CD4-positive, CD25-positive, alpha-beta regulatory T cell (primary cell): ENCODE results near the gene EPN2. TPM values are rescaled to one million over a fixed set of nuclear protein-coding genes. Genes with fewer than 3 reads are reported as not detected.
"Not testable (repeated sequence)": the region's sequence is repeated elsewhere in the genome, so short reads cannot be mapped to it uniquely, and the experiment has no call there.

Experiments used
- ATAC-seq, 2 donors: fragments of 150-1000 bp; cut with Tn5 transposase; one replicate each; pipeline ENCODE4 v1.10.0; 2021; ENCODE audit warnings: low read depth in 2 of 2, moderate number of reproducible peaks in 2 of 2, moderate library complexity in 1 of 2
- DNase-seq, 3 donors: peaks; one replicate each; pipeline versions ENCODE4 v3.0.0 to v3.0.0-alpha.2; 2012 to 2022; ENCODE audit warnings: mixed read lengths in 1 of 3
- H3K27ac ChIP-seq: one replicate; pipeline ENCODE4 v1.7.0; 2013; ENCODE audit warnings: mild to moderate bottlenecking, low read length; ENCODE audit not compliant: insufficient read depth, poor library complexity, severe bottlenecking
- H3K27me3 ChIP-seq: one replicate; pipeline ENCODE4 v1.7.0; 2013; ENCODE audit warnings: low read length; ENCODE audit not compliant: control insufficient read depth, insufficient read depth
- H3K36me3 ChIP-seq: one replicate; pipeline ENCODE4 v1.7.0; 2013; ENCODE audit warnings: mild to moderate bottlenecking, low read length, moderate library complexity; ENCODE audit not compliant: control insufficient read depth, insufficient read depth
- H3K4me1 ChIP-seq: 2 replicates; pipeline ENCODE4 v1.7.0; 2013; ENCODE audit warnings: mild to moderate bottlenecking, low read length; ENCODE audit not compliant: insufficient read depth, control insufficient read depth, poor library complexity, severe bottlenecking
- H3K4me3 ChIP-seq: one replicate; pipeline ENCODE4 v1.7.0; 2013; ENCODE audit warnings: low read depth, mild to moderate bottlenecking, low read length, moderate library complexity
- H3K9me3 ChIP-seq, 2 experiments: 1 replicate in 1 of 2; 2 replicates in 1 of 2; pipeline ENCODE4 v1.7.0; 2013; ENCODE audit warnings: low read length in 2 of 2, mild to moderate bottlenecking in 1 of 2, moderate library complexity in 1 of 2; ENCODE audit not compliant: control insufficient read depth in 2 of 2
- H3K27ac Mint-ChIP-seq, 3 donors: one replicate each; pipeline ENCODE4 v1.8.0; 2020 to 2022; ENCODE audit warnings: mild to moderate bottlenecking in 3 of 3, mixed read lengths in 3 of 3, moderate library complexity in 2 of 3
- H3K27me3 Mint-ChIP-seq: one replicate; pipeline ENCODE4 v1.8.0; 2022; ENCODE audit warnings: mild to moderate bottlenecking, mixed read lengths
- H3K36me3 Mint-ChIP-seq: one replicate; pipeline ENCODE4 v1.8.0; 2020; ENCODE audit warnings: mixed read lengths
- H3K4me1 Mint-ChIP-seq, 4 donors: one replicate each; pipeline ENCODE4 v1.8.0; 2020 to 2022; ENCODE audit warnings: mixed read lengths in 4 of 4, mild to moderate bottlenecking in 1 of 4
- H3K4me3 Mint-ChIP-seq, 4 donors: one replicate each; pipeline ENCODE4 v1.8.0; 2020 to 2022; ENCODE audit warnings: mild to moderate bottlenecking in 4 of 4, mixed read lengths in 4 of 4, moderate library complexity in 3 of 4
- H3K9me3 Mint-ChIP-seq, 7 donors: one replicate each; pipeline ENCODE4 v1.8.0; 2020 to 2022; ENCODE audit warnings: mixed read lengths in 7 of 7, mild to moderate bottlenecking in 3 of 7, moderate library complexity in 2 of 7
- polyA plus RNA-seq, 4 donors: library from polyadenylated mRNA; unstranded; fragments of 300-500 nt; fragmentation: Illumina TruSeq; gene quantifications; one replicate each; pipeline ENCODE4 v1.2.3, GENCODE V29; 2021
- total RNA-seq: library from RNA; stranded (reverse); gene quantifications from one replicate; pipeline ENCODE4 v1.2.3, GENCODE V29; 2022

The EPN2 gene
- total and polyA plus RNA-seq, 5 donors from 2014 or later = 7.1 to 14.9 (median 8.1) TPM

DNA sequence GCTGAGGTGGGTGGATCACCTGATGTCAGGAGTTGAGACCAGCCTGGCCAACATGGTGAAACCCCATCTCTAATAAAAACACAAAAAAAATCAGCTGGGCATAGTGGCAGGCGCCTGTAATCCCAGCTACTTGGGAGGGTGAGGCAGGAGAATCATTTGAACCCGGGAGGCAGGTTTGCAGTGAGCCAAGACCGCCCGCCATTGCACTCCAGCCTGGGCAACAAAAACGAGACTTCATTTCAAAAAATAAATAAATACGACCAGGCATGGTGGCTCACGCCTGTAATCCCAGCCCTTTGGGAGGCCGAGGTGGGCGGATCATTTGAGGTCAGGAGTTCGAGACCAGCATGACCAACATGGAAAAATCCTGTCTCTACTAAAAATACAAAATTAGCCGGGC, 116.2 kb downstream of the EPN2 start:
- H3K27ac Mint-ChIP-seq, H3K36me3 Mint-ChIP-seq, H3K4me1 Mint-ChIP-seq, H3K9me3 Mint-ChIP-seq, DNase-seq, H3K27ac ChIP-seq, ATAC-seq, H3K27me3 ChIP-seq, H3K4me3 Mint-ChIP-seq, H3K9me3 ChIP-seq, H3K36me3 ChIP-seq, H3K4me3 ChIP-seq, H3K4me1 ChIP-seq: not testable (repeated sequence)
- peaks cover 13% of the 10 kb centered on the region for H3K27me3 Mint-ChIP-seq

- H3K27me3 Mint-ChIP-seq = peaks cover 26% of the 10 kb centered on the region
- no peaks in the 10 kb centered on the region for H3K4me1 Mint-ChIP-seq
- Histone ChIP-seq H3K9me3 (no peaks in the 10 kb centered on the region), H3K36me3 (no peaks in the 10 kb centered on the region), H3K27me3 (no peaks in the 10 kb centered on the region), H3K4me1 (no peaks in the 10 kb centered on the region), H3K27ac (no peak overlapping the region), H3K4me3 (no peak overlapping the region)
- ATAC-seq (no peak), DNase-seq (no peak)
- no peaks in the 10 kb centered on the region for H3K36me3 Mint-ChIP-seq
- no peaks in the 10 kb centered on the region for H3K9me3 Mint-ChIP-seq
- no peak overlapping the region for H3K27ac Mint-ChIP-seq
- H3K4me3 Mint-ChIP-seq = no peak overlapping the region
These were observed 117.6 kb downstream of the EPN2 start for GRCh38 chr17:19354748-19355147.

GRCh38 chr17:19357351-19357750, 120.2 kb downstream of the EPN2 start:
- no peak overlapping the region for H3K4me3 ChIP-seq
- H3K9me3 ChIP-seq = no peaks in the 10 kb centered on the region
- Mint-ChIP-seq H3K36me3 (no peaks in the 10 kb centered on the region), H3K4me1 (peaks cover 0 to 9% (median 2%) of the 10 kb centered on the region in 4 donors), H3K27ac (no peak overlapping the region), H3K27me3 (peaks cover 24% of the 10 kb centered on the region), H3K9me3 (no peaks in the 10 kb centered on the region), H3K4me3 (peak overlapping the region in 1 of 4 donors; percentile 14)
- ATAC-seq (no peak), DNase-seq (no peak)
- H3K4me1 ChIP-seq = peaks cover 6% of the 10 kb centered on the region
- no peaks in the 10 kb centered on the region for H3K27me3 ChIP-seq
- no peak overlapping the region for H3K27ac ChIP-seq
- no peaks in the 10 kb centered on the region for H3K36me3 ChIP-seq

DNA sequence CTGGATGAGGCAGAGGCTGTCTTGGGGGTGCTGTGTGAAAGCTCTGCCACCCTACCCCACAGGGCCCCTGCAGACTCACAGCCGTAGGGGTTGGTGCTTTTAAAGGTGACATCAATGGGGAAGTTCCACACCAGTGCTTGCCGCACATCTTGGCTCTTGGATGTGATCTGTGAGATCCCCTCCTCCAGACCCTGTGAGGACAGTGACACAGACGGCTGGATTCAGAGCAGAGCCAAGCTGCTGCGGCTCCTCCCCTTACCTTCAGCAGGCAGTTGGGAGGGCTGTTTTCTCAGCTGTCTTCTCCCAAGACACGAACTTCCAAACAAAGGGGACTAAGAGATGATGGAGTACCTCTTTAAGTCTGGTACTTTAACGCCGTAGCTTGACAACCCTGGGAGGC, 120.6 kb downstream of the EPN2 start:
- H3K4me3 Mint-ChIP-seq = no peak overlapping the region
- no peak overlapping the region for H3K27ac ChIP-seq
- H3K9me3 Mint-ChIP-seq = no peaks in the 10 kb centered on the region
- H3K4me3 ChIP-seq = no peak overlapping the region
- H3K9me3 ChIP-seq = no peaks in the 10 kb centered on the region
- no peaks in the 10 kb centered on the region for H3K27me3 ChIP-seq
- H3K4me1 Mint-ChIP-seq = peaks cover 0 to 9% (median 2%) of the 10 kb centered on the region in 4 donors
- no peaks in the 10 kb centered on the region for H3K36me3 Mint-ChIP-seq
- no peak overlapping the region for H3K27ac Mint-ChIP-seq
- H3K4me1 ChIP-seq = peaks cover 7% of the 10 kb centered on the region
- no peak for ATAC-seq
- peaks cover 28% of the 10 kb centered on the region for H3K27me3 Mint-ChIP-seq
- no peak for DNase-seq
- H3K36me3 ChIP-seq = no peaks in the 10 kb centered on the region

- H3K4me1 ChIP-seq = peaks cover 11% of the 10 kb centered on the region
- H3K36me3 ChIP-seq = no peaks in the 10 kb centered on the region
- H3K4me1 Mint-ChIP-seq = peaks cover 0 to 11% (median 2%) of the 10 kb centered on the region in 4 donors
- no peak overlapping the region for H3K4me3 ChIP-seq
- peaks cover 33% of the 10 kb centered on the region for H3K27me3 Mint-ChIP-seq
- H3K36me3 Mint-ChIP-seq = no peaks in the 10 kb centered on the region
- H3K27me3 ChIP-seq = no peaks in the 10 kb centered on the region
- peak overlapping the region in 2 of 3 donors; percentile 70 to 77 for H3K27ac Mint-ChIP-seq
- no peaks in the 10 kb centered on the region for H3K9me3 Mint-ChIP-seq
- DNase-seq (no peak), ATAC-seq (no peak)
- no peaks in the 10 kb centered on the region for H3K9me3 ChIP-seq
- H3K27ac ChIP-seq = no peak overlapping the region
- no peak overlapping the region for H3K4me3 Mint-ChIP-seq
These were observed 122.0 kb downstream of the EPN2 start for GRCh38 chr17:19359151-19359550.

GRCh38 chr17:19359856-19360255, 122.7 kb downstream of the EPN2 start:
- Mint-ChIP-seq H3K27ac (no peak overlapping the region), H3K36me3 (no peaks in the 10 kb centered on the region), H3K27me3 (peaks cover 29% of the 10 kb centered on the region), H3K9me3 (no peaks in the 10 kb centered on the region), H3K4me1 (peaks cover 0 to 11% (median 2%) of the 10 kb centered on the region in 4 donors), H3K4me3 (peak overlapping the region in 1 of 4 donors; percentile 84)
- Histone ChIP-seq H3K4me3 (no peak overlapping the region), H3K4me1 (peaks cover 11% of the 10 kb centered on the region), H3K9me3 (no peaks in the 10 kb centered on the region), H3K27me3 (no peaks in the 10 kb centered on the region), H3K27ac (no peak overlapping the region), H3K36me3 (no peaks in the 10 kb centered on the region)
- ATAC-seq = no peak
- no peak for DNase-seq

- ATAC-seq = no peak
- Mint-ChIP-seq H3K4me1 (peaks cover 0 to 11% (median 2%) of the 10 kb centered on the region in 4 donors), H3K36me3 (no peaks in the 10 kb centered on the region), H3K27ac (no peak overlapping the region), H3K27me3 (peaks cover 27% of the 10 kb centered on the region), H3K9me3 (no peaks in the 10 kb centered on the region), H3K4me3 (peak overlapping the region in 1 of 4 donors; percentile 76)
- Histone ChIP-seq H3K27ac (no peak overlapping the region), H3K9me3 (no peaks in the 10 kb centered on the region), H3K4me3 (no peak overlapping the region), H3K27me3 (no peaks in the 10 kb centered on the region), H3K4me1 (peaks cover 11% of the 10 kb centered on the region), H3K36me3 (no peaks in the 10 kb centered on the region)
- no peak for DNase-seq
These were observed 123.6 kb downstream of the EPN2 start for GRCh38 chr17:19360772-19361171.

DNA sequence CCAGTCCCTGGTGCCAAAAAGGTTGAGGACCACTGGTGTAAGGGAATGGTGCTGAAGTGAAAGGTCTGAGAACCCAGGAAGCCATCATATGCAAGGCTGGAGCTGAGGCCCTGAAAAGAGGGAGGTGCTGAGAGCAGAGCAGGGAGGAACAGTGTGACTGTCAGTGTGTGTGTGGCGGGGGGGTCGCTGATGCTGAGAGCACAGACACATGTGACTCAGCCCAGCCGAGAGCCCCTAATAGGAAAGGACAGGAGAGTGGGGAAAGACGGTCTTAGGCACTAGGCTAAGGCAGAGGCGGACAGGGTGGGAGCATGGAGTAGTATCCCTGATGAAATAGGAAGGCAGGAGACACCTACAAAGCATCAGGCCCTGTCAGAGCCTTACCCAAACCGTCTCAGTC, 124.2 kb downstream of the EPN2 start:
- H3K9me3 Mint-ChIP-seq = peaks cover 0 to 2% (median 0%) of the 10 kb centered on the region in 7 donors
- H3K36me3 ChIP-seq = no peaks in the 10 kb centered on the region
- no peaks in the 10 kb centered on the region for H3K9me3 ChIP-seq
- peaks cover 11% of the 10 kb centered on the region for H3K4me1 ChIP-seq
- H3K4me1 Mint-ChIP-seq = peaks cover 0 to 11% (median 2%) of the 10 kb centered on the region in 4 donors
- ATAC-seq (no peak), DNase-seq (no peak)
- no peak overlapping the region for H3K4me3 ChIP-seq
- peak overlapping the region; percentile 32 to 76 (median 47) for H3K4me3 Mint-ChIP-seq
- peak overlapping the region in 1 of 3 donors; percentile 33 for H3K27ac Mint-ChIP-seq
- H3K27ac ChIP-seq = no peak overlapping the region
- no peaks in the 10 kb centered on the region for H3K27me3 ChIP-seq
- H3K36me3 Mint-ChIP-seq = no peaks in the 10 kb centered on the region
- H3K27me3 Mint-ChIP-seq = peaks cover 27% of the 10 kb centered on the region
